ENCODE measurements around the gene TTC21A. TPM values are rescaled to one million over a fixed set of nuclear protein-coding genes. Genes with fewer than 3 reads are reported as not detected.

TTC21A gene
- total and polyA plus RNA-seq, 12 donors, result 1.2 to 35.7 (median 5.8) TPM

DNA sequence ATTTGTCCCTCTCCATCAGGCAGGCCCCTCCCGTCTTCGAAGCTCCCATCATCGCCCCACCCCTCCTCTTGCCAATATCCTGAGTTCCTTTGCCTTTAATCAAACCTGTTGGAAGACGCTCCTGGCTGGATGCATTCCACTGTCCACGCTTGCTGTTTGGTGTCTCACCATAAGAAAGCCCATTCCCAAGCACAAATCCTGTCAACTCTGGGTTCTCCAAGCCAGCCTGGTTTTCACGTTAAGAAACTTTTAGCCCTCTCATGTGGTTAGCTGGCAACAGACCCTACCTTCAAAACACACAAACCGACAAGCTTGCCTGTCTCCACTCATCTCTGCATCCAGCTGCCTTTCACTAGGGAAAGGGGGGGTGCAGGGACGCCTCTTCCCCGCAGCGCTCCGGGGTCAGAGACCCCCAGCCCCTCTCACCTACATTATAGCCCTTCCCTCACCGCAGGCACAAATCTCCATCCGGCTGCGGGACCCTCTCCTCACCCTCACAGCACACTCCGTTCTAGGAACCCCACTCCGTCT lies 1.1 kb upstream of the TTC21A start:
- peak overlapping the region in 4 of 5 donors; percentile 87 to 99 (median 94) for H3K27ac ChIP-seq
- no peaks in the 10 kb centered on the region for H3K9me3 ChIP-seq (replicated peaks in 1 of 3)
- H3K4me3 ChIP-seq, result peak overlapping the region in 3 of 4 donors; percentile 88 to 100 (median 91)
- H3K36me3 ChIP-seq (replicated peaks in 1 of 2), result no peaks in the 10 kb centered on the region
- DNase-seq, result peak in 2 of 7 donors; percentile 34 to 56
- TF ChIP-seq, protein P1, sequence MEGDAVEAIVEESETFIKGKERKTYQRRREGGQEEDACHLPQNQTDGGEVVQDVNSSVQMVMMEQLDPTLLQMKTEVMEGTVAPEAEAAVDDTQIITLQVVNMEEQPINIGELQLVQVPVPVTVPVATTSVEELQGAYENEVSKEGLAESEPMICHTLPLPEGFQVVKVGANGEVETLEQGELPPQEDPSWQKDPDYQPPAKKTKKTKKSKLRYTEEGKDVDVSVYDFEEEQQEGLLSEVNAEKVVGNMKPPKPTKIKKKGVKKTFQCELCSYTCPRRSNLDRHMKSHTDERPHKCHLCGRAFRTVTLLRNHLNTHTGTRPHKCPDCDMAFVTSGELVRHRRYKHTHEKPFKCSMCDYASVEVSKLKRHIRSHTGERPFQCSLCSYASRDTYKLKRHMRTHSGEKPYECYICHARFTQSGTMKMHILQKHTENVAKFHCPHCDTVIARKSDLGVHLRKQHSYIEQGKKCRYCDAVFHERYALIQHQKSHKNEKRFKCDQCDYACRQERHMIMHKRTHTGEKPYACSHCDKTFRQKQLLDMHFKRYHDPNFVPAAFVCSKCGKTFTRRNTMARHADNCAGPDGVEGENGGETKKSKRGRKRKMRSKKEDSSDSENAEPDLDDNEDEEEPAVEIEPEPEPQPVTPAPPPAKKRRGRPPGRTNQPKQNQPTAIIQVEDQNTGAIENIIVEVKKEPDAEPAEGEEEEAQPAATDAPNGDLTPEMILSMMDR (IDR thresholded peaks at IDR 0.05), result no peak
- TF ChIP-seq POLR2A (IDR thresholded peaks at IDR 0.05), result no peak
- intact Hi-C loops (cut with DNase I), result loop anchor here in 1 of 2 donors (10.0 kb wide), 1 partner anchor 278 kb away; the partner anchor contains the start of gene SLC25A38
- WGBS, 4 donors, result 5 to 8% (median 7%) methylated on average over 16 of the region's 16 CpGs
- no peaks in the 10 kb centered on the region for H3K27me3 ChIP-seq
- peaks cover 3 to 26% of the 10 kb centered on the region in 2 donors for H3K4me1 ChIP-seq (replicated peaks in 1 of 2)

DNA sequence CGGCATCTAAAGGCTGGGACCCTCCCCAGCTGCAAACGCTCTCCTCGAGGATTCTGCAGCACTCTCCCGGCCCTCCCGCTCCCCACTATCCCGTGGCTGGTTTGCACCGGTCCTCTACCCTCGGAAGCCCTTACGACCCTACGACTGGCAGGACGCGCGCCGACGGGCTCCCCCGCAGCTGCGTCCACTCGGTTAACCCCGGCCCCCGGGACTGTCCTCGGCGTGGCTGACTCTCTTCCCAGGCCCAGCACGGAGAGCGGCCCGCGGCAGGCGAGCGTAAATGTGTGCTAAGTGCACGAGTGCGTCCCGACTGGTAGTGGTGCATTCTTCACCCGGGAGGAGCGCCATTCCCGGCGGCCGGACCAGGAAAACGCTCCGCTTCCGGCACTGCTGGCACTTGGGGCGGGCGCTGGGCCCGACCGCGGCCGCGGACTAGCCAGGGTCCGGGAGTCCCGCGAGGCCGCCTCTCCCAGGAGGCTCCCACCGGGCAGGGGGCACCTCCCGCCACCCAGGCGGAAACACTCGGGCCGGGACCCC lies 561 bp upstream of the TTC21A start:
- intact Hi-C loops (cut with DNase I), result loop anchor here in 1 of 2 donors (10.0 kb wide), 1 partner anchor 278 kb away; the partner anchor contains the start of gene SLC25A38
- Histone ChIP-seq H3K9me3 (replicated peaks in 1 of 3) (no peaks in the 10 kb centered on the region), H3K27ac (peak overlapping the region; percentile 14 to 99 (median 93)), H3K27me3 (no peaks in the 10 kb centered on the region), H3K4me3 (peak overlapping the region; percentile 75 to 100 (median 90)), H3K36me3 (replicated peaks in 1 of 2) (no peaks in the 10 kb centered on the region), H3K4me1 (replicated peaks in 1 of 2) (peaks cover 3 to 26% of the 10 kb centered on the region in 2 donors)
- WGBS, 4 donors, result 0 to 1% (median 0%) methylated on average over 17 to 55 of the region's 55 CpGs
- TF ChIP-seq, protein P1 (IDR thresholded peaks at IDR 0.05), result peak in 1 of 6 experiments; percentile 5
- no peak for TF ChIP-seq POLR2A (IDR thresholded peaks at IDR 0.05)
- DNase-seq, result peak in 6 of 7 donors; percentile 50 to 71 (median 64)

DNA sequence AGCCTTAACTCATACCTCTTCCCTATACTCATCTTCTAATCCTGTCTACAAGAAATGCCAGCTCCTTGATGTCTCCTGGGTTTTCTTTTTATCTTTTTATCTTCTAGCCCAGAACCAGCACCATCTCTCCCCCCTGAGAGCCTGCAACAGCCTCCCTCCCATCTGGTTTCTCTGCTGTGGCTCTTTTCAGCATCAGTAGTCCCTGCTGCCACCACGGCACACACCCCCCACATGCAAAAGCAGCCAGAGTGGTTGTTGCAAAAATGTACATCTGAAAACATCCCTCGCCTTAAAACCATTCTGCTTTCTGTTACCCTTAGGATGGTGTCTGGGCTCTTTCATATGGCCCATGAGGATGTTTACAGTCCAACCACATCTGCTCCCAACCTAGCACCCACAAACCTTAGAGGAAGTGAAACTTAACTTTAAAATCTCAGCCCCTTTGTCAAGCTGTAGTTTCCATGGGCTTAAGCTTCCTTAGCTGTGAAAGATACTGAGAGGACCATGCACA lies 775 bp downstream of the TTC21A start:
- DNase-seq, result peak in 1 of 7 donors; percentile 50
- intact Hi-C loops (cut with DNase I), result loop anchor here in 1 of 2 donors (10.0 kb wide), 1 partner anchor 277 kb away; the partner anchor contains the start of gene SLC25A38
- Histone ChIP-seq H3K27me3 (no peaks in the 10 kb centered on the region), H3K4me3 (peak overlapping the region in 3 of 4 donors; percentile 88 to 100 (median 91)), H3K36me3 (replicated peaks in 1 of 2) (no peaks in the 10 kb centered on the region), H3K27ac (peak overlapping the region in 2 of 5 donors; percentile 95 to 99), H3K9me3 (replicated peaks in 1 of 3) (no peaks in the 10 kb centered on the region), H3K4me1 (replicated peaks in 1 of 2) (peaks cover 3 to 26% of the 10 kb centered on the region in 2 donors)
- 19 to 56% (median 49%) methylated on average over 2 of the region's 2 CpGs for WGBS, 4 donors
- TF ChIP-seq, protein P1 (IDR thresholded peaks at IDR 0.05), result no peak
- no peak for TF ChIP-seq POLR2A (IDR thresholded peaks at IDR 0.05)

DNA sequence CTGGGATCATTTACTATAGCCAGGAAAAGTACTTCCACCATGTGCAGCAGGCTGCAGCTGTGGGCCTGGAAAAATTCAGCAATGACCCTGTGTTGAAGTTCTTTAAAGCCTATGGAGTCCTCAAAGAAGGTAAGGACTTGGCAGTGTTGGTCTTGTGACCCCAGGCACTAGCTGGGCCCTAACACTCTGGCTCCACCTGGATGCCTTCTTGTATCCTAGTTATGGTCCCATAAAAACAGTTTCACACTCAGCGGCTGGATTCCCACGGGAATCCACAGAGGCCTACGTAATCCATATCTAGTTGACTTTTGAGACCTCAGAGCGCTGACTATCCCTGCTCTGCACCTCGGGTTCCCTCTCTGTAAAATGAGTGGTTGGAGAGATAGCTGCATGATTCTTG lies 1.6 kb downstream of the TTC21A start:
- H3K36me3 ChIP-seq (replicated peaks in 1 of 2), result no peaks in the 10 kb centered on the region
- H3K27ac ChIP-seq, result no peak overlapping the region
- no peaks in the 10 kb centered on the region for H3K9me3 ChIP-seq (replicated peaks in 1 of 3)
- H3K4me3 ChIP-seq, result no peak overlapping the region
- WGBS, 4 donors, result 87 to 91% (median 90%) methylated on average over 5 of the region's 5 CpGs
- H3K4me1 ChIP-seq (replicated peaks in 1 of 2), result peaks cover 3 to 26% of the 10 kb centered on the region in 2 donors
- TF ChIP-seq, protein P1 (IDR thresholded peaks at IDR 0.05), result no peak
- no peak for TF ChIP-seq POLR2A (IDR thresholded peaks at IDR 0.05)
- peak in 1 of 7 donors; percentile 42 for DNase-seq
- intact Hi-C loops (cut with DNase I), result loop anchor here in 1 of 2 donors (10.0 kb wide), 1 partner anchor 276 kb away; the partner anchor contains the start of gene SLC25A38
- H3K27me3 ChIP-seq, result no peaks in the 10 kb centered on the region

Data from adrenal gland (tissue), 12 donors.